HL-60/S4 (cell line): Measurements from ENCODE around the gene TAF15.

Experiments
- in situ Hi-C: fragments of 300-500 bp; cut with MboI; formaldehyde crosslinking; loops from 2 replicates; pipeline ENCODE4 v1.14.3; 2022; ENCODE audit warnings: low sequenced_read_pairs

Gene TAF15

DNA sequence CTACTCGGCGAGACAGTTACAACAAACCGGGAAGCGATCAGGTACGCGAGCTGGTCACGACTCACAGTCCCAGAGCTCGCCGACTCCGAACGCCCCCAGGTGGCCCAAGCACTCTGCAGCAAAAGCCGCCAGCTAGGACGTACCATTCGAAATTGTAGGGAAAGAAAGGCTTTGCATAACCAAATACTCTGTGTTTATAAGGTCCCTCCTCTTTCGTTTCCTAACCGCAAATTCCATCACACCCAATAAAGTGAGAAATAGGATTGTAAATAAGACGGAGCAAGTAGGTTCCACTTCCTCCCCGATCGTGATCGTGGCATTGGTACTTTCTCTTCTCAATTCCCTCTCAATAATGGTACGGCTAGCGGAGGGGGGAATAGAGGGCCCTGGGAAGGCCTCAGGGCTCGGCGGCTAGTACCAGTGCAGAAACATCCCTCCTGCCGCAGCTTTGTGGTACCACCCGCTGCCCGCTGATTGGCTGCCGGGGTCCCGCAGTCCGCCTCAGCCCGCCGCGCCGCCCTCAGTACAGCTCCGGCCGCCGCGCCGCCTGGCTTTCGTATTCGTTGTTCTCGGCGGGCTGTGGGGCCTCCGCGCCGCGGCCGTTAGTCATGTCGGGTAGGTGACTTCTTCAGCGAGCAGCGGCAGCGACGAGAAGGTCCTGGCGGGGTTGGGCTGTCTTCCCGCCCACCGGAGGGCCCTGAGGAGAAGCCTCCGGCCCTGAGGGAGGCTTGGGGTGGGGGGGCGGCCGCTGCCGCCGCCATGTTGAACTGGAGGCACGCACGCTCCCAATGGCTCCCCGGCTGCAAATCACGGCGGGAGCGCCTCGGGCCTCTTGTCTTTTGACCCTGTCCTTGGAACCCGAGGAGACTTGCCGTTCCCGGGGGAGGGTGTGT lies at the start of gene TAF15:
Gene TAF15 (plus strand): TSS at position 523 of the 893 bp plus-strand sequence. CDS start 86 bp downstream, at position 609.
- in situ Hi-C loops, result loop anchor here (5.0 kb wide), 1 partner anchor 47 kb away; the partner anchor contains the start of gene C17orf50

DNA sequence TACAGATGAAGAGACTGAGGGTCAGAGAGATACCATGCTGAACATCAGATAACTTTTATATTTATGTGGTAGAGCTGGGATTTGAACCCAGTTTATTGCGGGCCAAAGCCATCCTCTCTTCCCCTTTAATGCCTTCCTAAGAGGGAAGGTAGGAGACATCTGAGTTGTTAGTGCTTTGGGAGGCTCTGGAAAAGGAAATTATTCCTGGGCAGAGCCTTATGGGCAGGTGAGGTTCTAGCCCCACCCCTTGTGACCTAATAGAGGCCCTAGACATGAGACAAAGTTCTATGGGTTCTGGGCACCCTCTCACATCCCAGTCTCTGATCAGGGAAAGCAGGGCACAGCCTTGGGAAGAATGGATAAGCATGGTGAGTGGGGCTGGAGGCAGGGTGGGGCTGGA lies 48.7 kb upstream of the TAF15 start, which contains the start of gene C17orf50:
Gene C17orf50 (plus strand): TSS at position 301 of the 400 bp plus-strand sequence. CDS start 55 bp downstream, at position 356.
- in situ Hi-C loops, result loop anchor here (5.0 kb wide), 1 partner anchor 47 kb away; the partner anchor contains the start of gene TAF15

DNA sequence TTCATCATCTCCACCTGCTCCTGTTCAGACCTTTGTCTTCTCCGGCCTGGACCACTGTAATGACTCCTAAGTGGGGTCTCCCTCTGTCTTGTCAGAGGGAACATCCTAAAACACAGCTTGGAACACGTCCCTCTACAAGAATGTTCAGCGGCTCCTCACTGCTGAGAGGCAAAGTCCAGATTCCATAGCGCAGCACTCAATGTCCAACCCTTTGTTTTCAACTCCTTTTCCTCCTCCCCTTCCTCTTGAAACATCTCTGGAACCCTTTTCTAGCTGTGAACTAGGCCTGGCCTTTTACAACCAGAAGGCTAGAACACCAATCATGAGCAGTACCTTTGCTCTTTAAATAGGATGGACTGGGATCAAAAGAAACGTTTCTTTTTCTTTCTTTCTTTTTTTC lies 47.7 kb upstream of the TAF15 start:
- in situ Hi-C loops, result loop anchor here (5.0 kb wide), 1 partner anchor 46 kb away; the partner anchor contains the start of gene TAF15

DNA sequence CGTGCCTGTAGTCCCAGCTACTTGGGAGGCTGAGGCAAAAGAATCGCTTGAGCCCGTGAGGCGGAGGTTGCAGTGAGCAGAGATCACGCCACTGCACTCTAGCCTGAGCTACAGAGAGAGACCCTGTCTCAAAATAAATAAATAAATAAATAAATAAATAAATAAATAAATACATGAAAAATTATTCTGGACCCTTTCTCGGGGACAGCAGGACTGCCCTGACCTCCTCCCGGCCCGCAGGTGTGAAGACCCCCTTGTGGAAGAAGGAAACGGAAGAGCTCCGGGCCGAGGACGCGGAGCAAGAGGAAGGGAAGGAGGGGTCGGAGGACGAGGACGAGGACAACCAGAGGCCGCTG lies 45.5 kb upstream of the TAF15 start:
- in situ Hi-C loops, result loop anchor here (5.0 kb wide), 1 partner anchor 44 kb away; the partner anchor contains the start of gene TAF15

DNA sequence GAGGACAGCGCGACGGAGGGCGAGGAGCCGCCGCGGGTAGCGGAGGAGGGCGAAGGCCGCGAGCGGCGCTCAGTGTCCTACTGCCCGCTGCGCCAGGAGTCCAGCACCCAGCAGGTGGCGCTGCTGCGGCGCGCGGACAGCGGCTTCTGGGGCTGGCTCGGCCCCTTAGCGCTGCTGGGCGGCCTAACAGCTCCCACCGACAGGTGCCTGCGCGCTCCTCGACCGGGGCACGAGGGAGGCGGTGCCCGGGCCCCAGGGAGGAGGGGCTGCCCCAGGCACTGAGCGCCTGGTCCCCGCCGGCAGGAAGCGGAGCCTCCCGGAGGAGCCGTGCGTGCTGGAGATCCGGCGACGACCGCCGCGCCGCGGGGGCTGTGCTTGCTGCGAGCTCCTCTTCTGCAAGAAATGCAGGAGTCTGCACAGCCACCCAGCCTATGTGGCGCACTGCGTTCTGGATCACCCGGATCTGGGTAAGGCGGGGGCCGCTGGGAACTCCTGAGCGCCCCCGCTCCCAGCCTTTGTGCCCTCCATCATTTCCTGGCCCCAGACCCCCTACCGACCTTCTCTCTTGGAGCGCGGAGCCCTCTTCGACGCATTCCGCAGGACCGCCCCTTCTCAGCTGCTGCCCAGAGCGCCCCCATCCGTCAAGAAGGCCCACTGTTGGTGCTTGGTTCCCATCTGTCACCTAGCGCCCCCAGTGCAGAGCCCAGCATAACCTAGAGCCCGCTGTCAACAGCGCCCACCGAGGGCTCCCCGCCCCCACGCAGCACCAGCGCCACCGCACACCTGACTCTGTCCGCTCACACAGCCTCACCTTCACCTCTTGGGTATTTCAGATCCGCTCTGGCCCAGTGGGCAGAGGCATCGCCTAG lies 44.9 kb upstream of the TAF15 start:
- in situ Hi-C loops, result loop anchor here (5.0 kb wide), 1 partner anchor 43 kb away; the partner anchor contains the start of gene TAF15

DNA sequence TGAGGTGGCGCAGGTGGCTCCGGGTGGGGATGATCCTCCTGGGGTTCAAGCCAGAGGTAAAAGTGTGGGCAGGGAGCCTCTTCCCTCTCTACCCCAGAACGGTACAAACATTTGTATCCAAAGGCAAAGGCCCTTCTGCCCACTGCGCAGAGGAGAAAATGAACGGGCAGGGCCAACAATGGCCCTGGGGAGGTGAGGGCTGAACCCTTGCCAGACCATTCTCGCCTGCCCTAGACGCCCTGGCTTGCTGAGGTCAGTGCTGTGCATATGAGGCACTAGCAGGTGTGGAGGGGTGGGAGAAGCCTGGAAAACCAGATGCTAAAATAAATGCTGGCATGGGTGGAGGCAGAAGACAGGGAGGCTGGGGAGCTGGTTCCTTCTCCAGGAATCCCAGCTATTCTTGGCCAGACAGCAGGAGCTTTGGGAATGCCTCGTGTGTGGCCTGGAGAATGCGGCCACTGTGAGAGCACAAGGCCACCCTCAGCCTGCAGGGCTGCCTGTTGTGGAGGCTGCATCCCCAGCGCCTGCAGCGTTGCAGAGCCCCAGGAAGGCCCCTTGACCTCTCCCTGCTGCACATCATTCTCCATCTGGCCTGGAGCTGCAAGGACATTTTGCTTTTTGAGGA lies 44.1 kb upstream of the TAF15 start:
- in situ Hi-C loops, result no loop called here

DNA sequence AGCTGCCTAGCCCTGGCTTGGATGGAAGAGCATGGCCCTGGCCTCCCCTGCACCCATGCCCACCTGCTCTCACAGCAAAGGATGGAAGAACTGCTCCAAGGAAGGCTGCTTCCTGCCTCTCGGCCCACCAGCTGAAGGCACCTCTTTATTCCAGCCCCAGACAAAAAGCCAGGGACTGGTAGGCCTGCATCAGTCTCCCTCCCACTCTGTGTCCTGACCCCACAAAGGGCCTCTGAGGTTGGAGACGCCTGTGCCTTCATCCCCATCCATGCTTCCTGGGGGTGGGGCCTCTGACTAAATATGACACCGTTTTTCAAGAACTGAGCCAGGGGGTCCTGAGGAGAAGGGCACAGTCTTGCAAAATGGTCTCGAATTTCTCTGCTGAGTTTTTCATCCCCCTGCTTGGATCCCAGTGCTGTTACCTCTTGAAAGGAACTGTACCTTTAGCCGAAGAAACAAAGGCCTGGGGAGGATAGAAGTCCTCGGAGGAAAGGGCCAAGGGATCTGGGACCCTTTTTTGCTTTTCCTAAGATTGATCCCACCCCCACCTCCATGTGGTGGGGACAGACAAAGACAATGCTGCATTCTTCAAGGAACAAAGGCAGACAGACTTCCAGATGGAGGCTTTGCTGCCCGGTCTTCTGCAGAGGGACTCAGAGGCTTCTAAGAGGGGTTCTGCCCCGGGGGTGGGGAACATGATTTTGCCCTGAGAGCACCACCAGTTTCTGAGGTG lies 43.4 kb upstream of the TAF15 start:
- in situ Hi-C loops, result no loop called here

DNA sequence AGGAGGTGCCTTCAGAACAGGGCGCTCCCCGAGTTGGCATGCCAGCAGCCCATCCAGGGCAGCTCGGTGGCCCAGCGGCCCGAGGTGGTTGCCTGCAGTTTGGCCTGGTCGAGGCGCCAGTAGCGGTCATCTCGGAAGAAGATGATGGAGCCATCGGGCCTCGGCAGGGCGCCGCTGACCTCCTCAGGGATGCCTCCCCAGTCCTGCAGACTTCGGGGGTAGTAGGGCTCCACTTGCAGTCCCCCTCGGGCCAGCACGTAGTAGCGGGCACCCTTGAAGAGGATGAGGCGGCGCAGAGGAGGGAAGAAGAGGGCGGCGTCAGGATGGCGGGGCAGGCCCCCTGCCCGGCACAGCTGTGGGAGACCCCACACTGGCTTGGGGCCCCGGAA lies 42.8 kb upstream of the TAF15 start:
- in situ Hi-C loops, result no loop called here

DNA sequence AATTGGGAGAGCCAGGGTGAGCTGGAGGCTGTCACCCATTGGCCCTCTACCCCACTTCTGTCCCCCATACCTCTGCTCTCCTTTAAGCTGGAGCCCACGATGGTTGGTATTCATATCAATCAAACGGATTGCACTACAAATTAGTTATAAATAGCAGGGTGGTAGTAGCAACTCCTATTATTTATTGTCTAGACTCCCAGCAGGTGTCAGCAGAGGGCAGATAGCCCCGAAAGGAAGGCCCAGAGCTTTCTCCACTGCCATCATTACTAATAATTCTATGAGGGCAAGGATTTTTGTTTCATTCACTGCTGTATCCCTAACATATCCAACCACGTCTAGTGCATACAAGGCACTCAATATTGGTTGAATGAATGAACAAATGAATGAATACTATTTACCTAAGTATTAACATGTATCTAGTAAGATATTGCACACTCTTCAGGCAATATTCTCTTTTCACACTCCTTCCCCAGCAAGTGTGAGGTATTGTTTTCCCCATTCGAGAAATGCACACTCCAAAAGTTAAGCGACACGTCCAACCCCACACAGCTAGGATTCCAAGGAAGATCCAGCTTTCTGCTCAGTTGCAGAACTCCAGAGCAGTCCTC lies 42.3 kb upstream of the TAF15 start:
- in situ Hi-C loops, result no loop called here

DNA sequence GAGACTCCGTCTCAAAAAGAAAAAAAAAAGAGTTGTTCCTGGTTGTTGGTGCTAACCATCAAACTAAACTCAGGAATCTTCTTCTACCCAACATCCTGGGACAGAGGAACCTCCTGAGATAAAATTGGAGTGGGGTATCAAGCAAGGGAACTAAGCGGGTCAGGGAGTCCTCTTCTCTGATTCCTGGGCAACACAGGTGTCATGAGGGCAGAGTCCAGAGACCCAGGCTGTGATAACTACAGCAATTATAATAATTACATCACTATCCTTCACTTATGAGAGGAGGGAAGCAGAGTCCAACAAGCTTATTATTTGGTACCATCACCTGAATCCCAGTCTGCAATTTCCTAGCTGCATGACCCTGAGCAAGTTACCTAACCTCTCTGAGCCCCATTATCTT lies 40.5 kb upstream of the TAF15 start:
- in situ Hi-C loops, result no loop called here

DNA sequence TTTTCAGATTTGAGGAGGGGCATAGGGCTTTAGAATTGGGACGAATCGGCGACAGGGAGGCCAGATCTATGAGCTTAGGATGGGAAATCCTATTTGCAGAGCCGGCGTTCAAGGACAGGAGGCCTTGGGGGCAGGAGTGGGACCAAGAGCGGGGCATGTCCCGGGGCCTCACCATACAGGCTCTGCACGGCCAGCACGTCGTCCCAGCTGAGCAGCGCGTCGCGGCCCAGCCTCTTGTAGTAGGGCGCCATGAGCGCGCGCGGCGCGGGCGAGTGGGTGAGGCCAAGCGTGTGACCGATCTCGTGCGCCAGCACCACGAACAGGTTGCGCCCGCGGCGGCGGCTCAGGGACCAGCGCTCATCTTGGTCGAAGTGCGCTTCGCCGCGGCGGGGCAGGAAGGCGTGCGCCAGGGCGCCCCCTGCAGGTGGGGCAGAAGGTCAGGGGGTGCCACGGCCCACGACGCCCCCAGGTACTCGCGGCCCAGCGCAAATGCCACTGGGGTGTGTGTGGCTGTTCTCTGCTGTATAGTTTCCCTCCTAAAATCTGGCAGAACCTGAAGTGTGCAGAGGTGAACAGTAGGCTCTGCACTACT lies 39.3 kb upstream of the TAF15 start:
- in situ Hi-C loops, result no loop called here

DNA sequence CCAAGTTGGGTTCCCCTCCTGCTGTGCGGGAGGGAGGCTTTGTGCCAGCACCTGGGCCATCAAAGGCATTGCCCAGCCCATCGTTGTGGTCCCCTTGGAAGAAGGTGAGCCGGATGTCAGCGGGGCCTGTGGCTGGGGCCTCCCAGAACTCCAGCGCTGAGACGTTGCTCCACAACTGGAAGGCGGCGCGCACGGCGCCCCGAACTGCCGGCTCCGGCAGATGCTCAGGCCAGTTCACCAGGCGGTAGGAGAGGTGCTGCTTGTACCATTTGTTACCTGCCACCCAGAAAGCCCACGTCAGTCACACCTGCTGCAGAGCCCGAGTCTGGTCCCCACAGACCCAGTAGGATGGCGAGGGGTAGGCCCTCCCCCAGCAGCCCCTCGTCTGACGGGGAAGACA lies 36.2 kb upstream of the TAF15 start:
- in situ Hi-C loops, result no loop called here

DNA sequence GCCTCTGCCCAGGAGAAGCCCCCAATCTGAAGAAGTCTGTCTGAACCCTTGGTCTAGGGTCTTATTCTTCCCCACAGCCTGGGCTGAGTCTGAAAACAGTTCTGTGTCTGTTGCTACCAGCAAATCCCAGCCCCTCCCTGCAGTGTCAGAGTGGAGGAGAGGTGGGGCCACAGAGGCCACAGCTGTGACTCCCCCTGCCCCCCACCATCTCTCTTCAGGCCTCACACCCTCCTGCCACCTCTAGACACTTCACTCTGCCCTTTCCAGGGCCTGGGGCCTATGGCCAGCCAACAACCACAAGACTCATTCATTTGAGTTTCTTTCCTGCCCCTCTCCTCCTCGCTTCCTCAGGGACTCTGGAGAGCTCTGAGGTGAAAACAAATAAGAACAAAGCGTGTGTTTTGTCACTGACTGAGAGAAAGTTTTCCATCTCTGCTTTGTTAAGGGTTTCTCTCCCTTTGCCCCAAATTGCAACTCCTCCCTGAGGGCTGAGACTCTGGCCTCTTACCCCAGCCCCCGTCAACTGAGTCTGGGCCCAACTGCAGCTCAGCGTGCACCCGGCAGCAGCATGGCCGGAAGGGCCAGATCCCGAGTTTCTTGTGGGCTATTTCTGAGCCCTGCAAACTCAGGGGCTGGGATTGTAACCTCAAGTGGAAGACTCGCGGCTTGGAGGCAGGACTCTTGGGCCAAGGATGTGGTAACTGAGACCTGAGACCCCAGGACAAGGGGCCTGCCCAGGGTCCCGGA lies 35.4 kb upstream of the TAF15 start:
- in situ Hi-C loops, result no loop called here

DNA sequence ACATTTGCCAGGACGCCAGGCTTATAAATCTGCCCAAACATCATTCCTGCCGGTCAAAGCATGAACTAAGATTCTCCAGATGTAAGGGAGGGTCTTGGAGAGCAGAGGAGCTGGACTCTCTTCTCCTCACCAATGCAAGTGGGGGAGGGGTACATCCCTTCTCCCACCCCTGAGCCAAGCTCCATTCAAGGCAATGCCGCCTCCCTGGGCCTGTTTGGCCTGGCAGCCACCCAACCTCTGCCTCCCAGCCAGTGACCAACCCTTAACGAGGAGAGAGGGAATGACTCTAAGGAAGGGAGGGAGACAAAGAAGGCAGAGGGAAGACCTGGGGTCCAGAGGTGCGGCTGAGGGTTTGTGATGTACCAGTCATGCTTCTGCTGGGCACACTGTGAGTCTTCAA lies 34.8 kb upstream of the TAF15 start:
- in situ Hi-C loops, result no loop called here

DNA sequence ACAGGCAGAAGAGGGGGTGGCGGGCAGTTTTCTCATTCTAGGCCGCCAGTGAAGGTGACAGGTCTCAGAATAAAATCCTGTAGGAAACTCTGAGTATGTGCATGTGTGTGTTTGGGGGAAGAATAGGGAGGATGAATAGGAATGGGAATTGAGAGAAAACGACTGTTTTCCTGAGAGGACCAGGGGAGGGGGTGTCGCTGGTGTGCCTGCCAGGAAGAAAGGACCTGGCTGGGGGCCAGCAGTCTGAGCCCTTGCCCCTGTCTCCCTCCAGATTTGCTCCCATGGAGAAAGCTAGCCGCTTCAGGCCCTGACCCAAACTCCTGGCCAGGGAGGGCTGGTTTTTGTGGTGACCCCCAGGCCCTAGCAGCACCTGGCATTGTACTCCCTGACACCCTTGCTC lies 34.2 kb upstream of the TAF15 start:
- in situ Hi-C loops, result no loop called here

DNA sequence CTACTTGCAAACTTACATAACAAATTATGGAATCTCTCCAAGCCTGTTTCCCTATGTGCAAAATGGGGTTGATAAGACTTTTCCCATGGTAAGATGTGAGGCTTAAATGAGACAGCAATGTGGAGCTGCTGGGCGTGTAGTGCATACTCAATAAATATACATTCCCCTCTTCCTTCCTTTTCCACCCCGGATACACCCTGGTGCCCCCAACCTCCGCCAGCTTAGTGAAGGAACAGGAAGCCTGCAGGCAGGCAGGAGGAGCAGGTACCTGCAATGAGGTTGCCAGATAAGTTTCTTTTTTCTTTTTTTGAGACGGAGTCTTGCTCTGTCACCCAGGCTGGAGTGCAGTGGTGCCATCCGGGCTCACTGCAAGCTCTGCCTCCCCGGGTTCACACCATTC lies 33.7 kb upstream of the TAF15 start:
- in situ Hi-C loops, result no loop called here

DNA sequence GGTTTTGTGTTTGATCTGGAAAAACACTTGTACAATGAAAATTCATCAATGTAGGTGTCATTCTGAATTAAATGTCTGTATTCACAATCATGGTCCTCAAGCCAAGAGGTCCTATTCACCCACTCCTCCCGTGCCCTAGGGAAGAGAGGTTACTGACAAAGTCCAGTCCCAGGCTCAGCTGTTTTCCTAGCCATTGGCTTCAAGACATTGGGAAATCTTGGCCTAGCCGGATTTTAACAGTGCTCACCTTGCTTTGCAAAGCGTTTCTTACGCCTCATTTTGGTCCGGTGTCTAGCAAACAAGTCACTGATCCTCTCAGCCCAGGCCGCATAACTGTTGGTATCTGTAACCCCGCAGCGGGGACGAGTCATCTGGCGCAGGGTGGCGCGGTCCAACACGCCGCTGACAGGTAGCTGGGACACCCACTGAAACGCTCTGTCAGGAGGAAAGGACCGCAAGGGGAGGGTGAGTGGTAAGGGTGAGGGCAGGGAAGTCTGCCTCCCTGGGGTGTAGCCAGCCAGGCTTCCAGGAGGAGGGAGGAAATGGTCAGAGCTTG lies 30.6 kb upstream of the TAF15 start:
- in situ Hi-C loops, result no loop called here

DNA sequence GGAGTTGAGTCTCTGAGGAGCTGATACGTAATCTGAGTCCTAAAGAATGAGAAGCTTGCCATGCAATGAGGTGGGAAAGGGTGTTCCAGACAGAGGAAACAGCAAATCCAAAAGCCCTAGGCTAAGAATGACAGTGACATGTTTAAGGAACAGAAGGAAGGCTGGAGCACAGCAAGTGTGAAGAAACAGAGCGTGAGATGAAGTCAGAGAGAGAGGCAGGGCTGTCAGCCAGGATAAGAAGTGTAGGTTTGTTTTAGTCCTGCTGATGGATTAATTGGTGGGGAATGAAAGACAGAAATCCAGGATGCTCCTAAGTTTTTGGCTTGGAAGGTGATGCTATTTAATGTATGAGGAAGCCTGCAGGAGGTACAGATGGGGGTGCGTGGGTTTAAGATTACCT lies 28.3 kb upstream of the TAF15 start:
- in situ Hi-C loops, result no loop called here

DNA sequence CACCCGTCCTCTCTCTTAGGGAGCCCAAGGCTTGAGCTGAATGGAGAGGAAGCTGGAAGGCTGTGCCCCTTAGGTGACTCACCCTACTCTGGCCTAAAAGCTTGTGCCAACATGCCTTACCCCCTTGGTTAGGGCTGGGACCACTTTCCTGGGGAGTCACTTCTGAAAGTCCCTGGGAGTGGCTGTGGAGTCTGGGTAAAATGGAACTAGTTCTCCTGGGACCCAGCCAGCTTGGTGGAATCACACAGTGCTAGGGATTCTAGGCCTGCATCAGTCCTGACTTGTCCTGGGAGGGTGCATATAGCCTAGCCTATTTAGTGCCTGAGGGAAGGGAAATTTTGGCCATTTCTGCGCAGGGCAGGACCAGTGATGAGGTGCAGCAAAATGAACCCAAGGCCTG lies 24.4 kb upstream of the TAF15 start:
- in situ Hi-C loops, result no loop called here
